Smooth muscle cell (in vitro differentiated cells): ENCODE data around the gene PDE10A. TPM values are rescaled to one million over a fixed set of nuclear protein-coding genes. Genes with fewer than 3 reads are reported as not detected.

ENCODE experiments used
- DNase-seq: peaks from one replicate; lab custom pipeline; 2025; ENCODE audit not compliant: unreplicated experiment; lab: John Stamatoyannopoulos, UW
- H2AFZ ChIP-seq: fragments of 200-600 bp; sonication (generic); 2 replicates; pipeline ENCODE4 v1.6.0; 2016; ENCODE audit warnings: antibody characterized with exemption, low read depth, mild to moderate bottlenecking
- H3F3A ChIP-seq: fragments of 200-600 bp; sonication (generic); 2 replicates; pipeline ENCODE4 v1.6.0; 2017; ENCODE audit warnings: antibody characterized with exemption, low read depth
- H3K27ac ChIP-seq: fragments of 200-600 bp; sonication (generic); 2 replicates; pipeline ENCODE4 v1.5.1; 2016; ENCODE audit warnings: low read depth, mild to moderate bottlenecking
- H3K27me3 ChIP-seq: fragments of 200-600 bp; sonication (generic); 2 replicates; pipeline ENCODE4 v1.6.1; 2016; ENCODE audit warnings: low read depth, mild to moderate bottlenecking
- H3K36me3 ChIP-seq: fragments of 200-600 bp; sonication (generic); 2 replicates; pipeline ENCODE4 v1.5.1; 2016; ENCODE audit warnings: low read depth
- H3K4me1 ChIP-seq: fragments of 200-600 bp; sonication (generic); 2 replicates; pipeline ENCODE4 v1.5.1; 2016; ENCODE audit warnings: low read depth
- H3K4me2 ChIP-seq: fragments of 200-600 bp; sonication (generic); 2 replicates; pipeline ENCODE4 v1.6.0; 2016; ENCODE audit warnings: mild to moderate bottlenecking
- H3K4me3 ChIP-seq: fragments of 200-600 bp; sonication (generic); 2 replicates; pipeline ENCODE4 v1.5.1; 2016; ENCODE audit warnings: mild to moderate bottlenecking
- H3K79me2 ChIP-seq: fragments of 200-600 bp; sonication (generic); 2 replicates; pipeline ENCODE4 v1.6.0; 2016; ENCODE audit warnings: low read depth, mild to moderate bottlenecking
- H3K9ac ChIP-seq: fragments of 200-600 bp; sonication (generic); 2 replicates; pipeline ENCODE4 v1.6.0; 2016; ENCODE audit warnings: low read depth
- H3K9me3 ChIP-seq: fragments of 200-600 bp; sonication (generic); replicated peaks from 2 replicates; pipeline ENCODE4 v1.5.1; 2016; ENCODE audit warnings: low read depth
- H4K20me1 ChIP-seq: fragments of 200-600 bp; sonication (generic); 2 replicates; pipeline ENCODE4 v1.6.0; 2016; ENCODE audit warnings: low read depth
- WGBS: methylation state at CpG from one replicate; pipeline ENCODE4 v1.1.7; 2016; ENCODE audit warnings: low lambda C conversion rate; 5-methylcytosine and 5-hydroxymethylcytosine counted together
- polyA plus RNA-seq: library from polyadenylated mRNA; unstranded; fragments of >200 nt; fragmentation: Nextera tagmentation; extraction: Ambion mirVana; gene quantifications from 2 replicates; pipeline ENCODE4 v1.2.1, GENCODE V29; 2016
- total RNA-seq: library from RNA; depleted of rRNA; stranded (reverse); fragments of >200 nt; gene quantifications from 2 replicates; pipeline ENCODE4 v1.2.3, GENCODE V29; 2014
- TF ChIP-seq, protein P1 (sequence below): fragments of 200-600 bp; sonication (generic); IDR thresholded peaks from 2 replicates; pipeline ENCODE4 v1.5.1; 2017; ENCODE audit warnings: borderline replicate concordance, mild to moderate bottlenecking, antibody characterized with exemption; ENCODE audit not compliant: insufficient read depth, poor library complexity, severe bottlenecking

PDE10A gene
- total and polyA plus RNA-seq, 2 experiments from 2014 or later: 2.0 to 5.6 TPM

DNA sequence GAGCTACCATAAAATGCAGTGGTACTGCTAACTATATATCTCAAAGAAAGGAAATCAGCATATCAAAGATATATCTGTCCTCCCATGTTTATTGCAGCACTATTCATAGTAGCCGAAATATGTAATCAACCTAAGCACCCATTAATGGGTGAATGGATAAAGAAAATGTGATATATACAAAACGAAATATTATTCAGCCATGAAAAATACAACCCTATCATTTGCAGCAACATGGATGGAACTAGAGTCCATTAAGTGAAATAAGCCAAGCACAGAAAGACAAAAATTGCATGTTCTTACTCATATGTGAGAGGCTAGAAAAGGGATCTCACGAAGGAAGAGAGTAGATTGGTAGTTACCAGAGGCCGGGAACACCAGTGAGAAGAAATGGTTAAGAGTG, 126.1 kb downstream of the PDE10A start:
- Histone ChIP-seq H3K27me3 (no peaks in the 10 kb centered on the region), H3K4me3 (no peak overlapping the region), H3K4me2 (no peak overlapping the region), H3K9me3 (no peaks in the 10 kb centered on the region), H4K20me1 (no peaks in the 10 kb centered on the region), H3K36me3 (no peaks in the 10 kb centered on the region), H3K27ac (no peak overlapping the region), H3K79me2 (no peaks in the 10 kb centered on the region), H3K9ac (no peak overlapping the region), H3F3A (no peaks in the 10 kb centered on the region), H2AFZ (no peak overlapping the region), H3K4me1 (no peaks in the 10 kb centered on the region)
- TF ChIP-seq, protein P1, sequence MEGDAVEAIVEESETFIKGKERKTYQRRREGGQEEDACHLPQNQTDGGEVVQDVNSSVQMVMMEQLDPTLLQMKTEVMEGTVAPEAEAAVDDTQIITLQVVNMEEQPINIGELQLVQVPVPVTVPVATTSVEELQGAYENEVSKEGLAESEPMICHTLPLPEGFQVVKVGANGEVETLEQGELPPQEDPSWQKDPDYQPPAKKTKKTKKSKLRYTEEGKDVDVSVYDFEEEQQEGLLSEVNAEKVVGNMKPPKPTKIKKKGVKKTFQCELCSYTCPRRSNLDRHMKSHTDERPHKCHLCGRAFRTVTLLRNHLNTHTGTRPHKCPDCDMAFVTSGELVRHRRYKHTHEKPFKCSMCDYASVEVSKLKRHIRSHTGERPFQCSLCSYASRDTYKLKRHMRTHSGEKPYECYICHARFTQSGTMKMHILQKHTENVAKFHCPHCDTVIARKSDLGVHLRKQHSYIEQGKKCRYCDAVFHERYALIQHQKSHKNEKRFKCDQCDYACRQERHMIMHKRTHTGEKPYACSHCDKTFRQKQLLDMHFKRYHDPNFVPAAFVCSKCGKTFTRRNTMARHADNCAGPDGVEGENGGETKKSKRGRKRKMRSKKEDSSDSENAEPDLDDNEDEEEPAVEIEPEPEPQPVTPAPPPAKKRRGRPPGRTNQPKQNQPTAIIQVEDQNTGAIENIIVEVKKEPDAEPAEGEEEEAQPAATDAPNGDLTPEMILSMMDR: no peak
- WGBS: 93% methylated on average over 4 of the region's 4 CpGs
- no peak for DNase-seq

DNA sequence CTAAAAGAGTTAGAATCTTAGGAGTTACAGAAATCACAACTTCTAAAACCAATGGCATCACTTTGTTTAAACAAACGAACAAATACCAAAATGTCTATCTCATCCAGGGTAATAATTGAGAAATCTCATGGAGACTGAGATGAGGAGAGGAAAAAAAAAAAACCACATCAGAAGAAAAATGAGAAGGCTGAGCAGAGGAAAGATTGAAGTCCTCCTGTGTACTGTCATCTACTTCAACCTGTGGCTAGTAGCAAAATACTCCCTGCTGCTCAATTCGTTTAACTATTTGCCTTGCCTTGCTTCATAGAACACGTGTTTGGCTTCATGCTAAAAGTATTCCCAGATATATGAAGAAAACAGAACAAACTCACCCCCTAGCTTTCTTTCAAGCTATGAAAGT, 143.7 kb downstream of the PDE10A start:
- H3K9ac ChIP-seq: no peak overlapping the region
- peak overlapping the region; percentile 76 for H3K4me2 ChIP-seq
- H3K4me1 ChIP-seq: peaks cover 24% of the 10 kb centered on the region
- H3K27ac ChIP-seq: peak overlapping the region; percentile 61
- peaks cover 7% of the 10 kb centered on the region for H3F3A ChIP-seq
- H3K79me2 ChIP-seq: no peaks in the 10 kb centered on the region
- no peak overlapping the region for H2AFZ ChIP-seq
- H3K27me3 ChIP-seq: no peaks in the 10 kb centered on the region
- H3K9me3 ChIP-seq: no peaks in the 10 kb centered on the region
- TF ChIP-seq, protein P1: no peak
- H3K36me3 ChIP-seq: no peaks in the 10 kb centered on the region
- DNase-seq: no peak
- H3K4me3 ChIP-seq: no peak overlapping the region
- no peaks in the 10 kb centered on the region for H4K20me1 ChIP-seq
- 52% methylated on average over 3 of the region's 3 CpGs for WGBS

DNA sequence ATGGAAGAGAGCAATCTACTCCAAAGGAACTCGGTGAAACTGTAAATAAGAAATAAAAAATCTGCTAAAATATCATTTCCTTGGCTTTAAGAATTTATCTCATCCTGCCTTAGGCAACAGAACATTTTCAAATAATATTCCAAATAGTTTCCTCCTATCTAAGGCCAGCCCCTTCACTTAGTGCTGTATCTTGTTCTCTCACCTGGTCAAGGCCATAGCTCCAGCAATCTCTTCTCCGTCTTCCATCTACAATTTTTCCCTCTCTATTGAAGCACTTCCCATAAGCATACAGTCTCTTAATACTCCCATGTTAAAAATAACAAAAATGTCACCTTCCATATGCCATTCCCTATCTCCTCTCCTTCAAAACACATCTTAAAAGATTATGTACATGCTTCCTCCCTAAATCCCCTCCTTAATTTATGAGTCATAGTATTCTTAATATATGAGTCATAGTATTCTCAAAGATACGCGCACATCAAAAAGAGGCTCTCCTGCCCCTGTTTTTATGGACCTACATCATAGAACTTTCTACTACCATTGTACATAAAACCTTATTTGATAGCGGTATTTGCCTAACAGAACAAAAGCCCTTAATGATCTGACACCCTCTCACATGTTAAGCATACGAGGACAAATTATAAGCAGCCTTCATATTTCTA, 146.9 kb downstream of the PDE10A start:
- Histone ChIP-seq H3K4me1 (peaks cover 19% of the 10 kb centered on the region), H3F3A (peaks cover 7% of the 10 kb centered on the region), H3K27me3 (no peaks in the 10 kb centered on the region), H3K36me3 (no peaks in the 10 kb centered on the region), H4K20me1 (no peaks in the 10 kb centered on the region), H2AFZ (no peak overlapping the region), H3K79me2 (no peaks in the 10 kb centered on the region), H3K27ac (peak overlapping the region; percentile 14), H3K9me3 (no peaks in the 10 kb centered on the region), H3K4me3 (no peak overlapping the region), H3K9ac (no peak overlapping the region), H3K4me2 (peak overlapping the region; percentile 37)
- TF ChIP-seq, protein P1: no peak
- 37% methylated on average over 6 of the region's 6 CpGs for WGBS
- DNase-seq: no peak

DNA sequence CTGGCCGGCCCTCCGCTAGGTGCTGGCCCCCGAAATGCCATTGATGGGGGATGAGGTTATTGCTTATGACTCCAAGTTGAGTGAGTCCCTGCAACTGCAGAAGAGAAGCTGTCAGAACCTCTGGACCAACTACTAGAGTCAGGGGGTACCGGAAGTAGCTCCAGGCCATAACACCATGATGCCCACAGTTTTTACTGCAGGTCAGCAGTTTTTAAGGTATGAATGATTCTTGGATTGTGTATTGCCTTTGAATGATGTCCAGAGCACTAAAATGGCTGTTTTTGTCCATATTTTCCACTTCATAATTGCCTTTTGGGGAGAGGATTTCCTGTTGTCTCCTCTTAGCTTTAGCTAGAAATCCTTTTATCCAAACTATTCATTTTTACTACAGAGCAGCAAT, 148.4 kb downstream of the PDE10A start:
- H2AFZ ChIP-seq: no peak overlapping the region
- peaks cover 12% of the 10 kb centered on the region for H3K4me1 ChIP-seq
- no peak for DNase-seq
- H3K4me3 ChIP-seq: no peak overlapping the region
- H3K36me3 ChIP-seq: no peaks in the 10 kb centered on the region
- peaks cover 7% of the 10 kb centered on the region for H3F3A ChIP-seq
- 100% methylated on average over 4 of the region's 4 CpGs for WGBS
- no peaks in the 10 kb centered on the region for H4K20me1 ChIP-seq
- H3K27me3 ChIP-seq: no peaks in the 10 kb centered on the region
- TF ChIP-seq, protein P1: no peak
- H3K79me2 ChIP-seq: no peaks in the 10 kb centered on the region
- H3K9me3 ChIP-seq: no peaks in the 10 kb centered on the region
- no peak overlapping the region for H3K9ac ChIP-seq
- no peak overlapping the region for H3K27ac ChIP-seq
- no peak overlapping the region for H3K4me2 ChIP-seq
